ENCODE data around the gene GNPTG. TPM values are rescaled to one million over a fixed set of nuclear protein-coding genes. Genes with fewer than 3 reads are reported as not detected.

Gene GNPTG
- total and polyA plus RNA-seq, 9 of the 15 experiments (the other 6 are each of a cell fraction or from before 2014, with no cell fraction given): 0.69 to 33.3 (median 13.6) TPM

DNA sequence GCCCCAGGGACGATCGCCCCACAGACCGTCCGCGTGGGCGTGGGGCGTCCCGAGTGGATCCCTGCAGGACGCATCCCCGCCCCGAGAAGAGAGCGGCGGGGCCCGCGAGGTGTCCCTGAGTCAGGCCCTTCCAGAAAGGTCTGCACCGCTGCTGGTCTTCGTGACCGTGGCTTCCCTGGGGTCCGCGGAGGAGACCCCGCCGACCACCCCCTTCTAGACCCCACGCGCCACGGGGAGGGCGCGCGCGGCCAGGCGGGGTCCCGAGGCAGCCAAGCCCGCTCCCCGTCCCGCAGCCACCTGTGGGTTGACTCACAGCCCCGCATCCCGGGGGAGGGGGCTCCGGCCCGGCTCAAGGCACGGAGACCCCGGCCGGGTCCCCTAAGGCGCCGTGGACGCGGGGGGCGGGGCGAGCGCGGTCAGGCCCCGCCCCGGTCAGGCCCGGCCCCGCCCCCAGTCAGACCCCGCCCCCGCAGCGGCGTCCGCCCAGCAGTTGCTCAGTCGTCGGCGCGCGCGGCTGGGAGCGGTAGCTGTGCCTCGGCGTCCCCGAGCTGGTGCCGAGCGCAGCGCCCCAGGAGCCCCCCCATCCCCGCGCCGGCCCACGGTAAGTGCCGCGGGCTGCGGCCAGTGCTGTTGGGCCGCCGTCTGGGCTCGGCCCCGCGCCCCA, 18.4 kb upstream of the GNPTG start, which contains the start of gene BAIAP3:
TSS of gene BAIAP3 (plus strand) at position 497 of the 664 bp plus-strand sequence. CDS start 4,905 bp downstream, outside the sequence.
- H3K4me1 ChIP-seq (replicated peaks in 1 of 2; ENCODE audit: control insufficient read depth in 2 of 2, insufficient read depth in 2 of 2, low read length in 2 of 2): peaks cover 17 to 78% of the 10 kb centered on the region in 2 experiments
- H3K27ac ChIP-seq (ENCODE audit: extremely low read depth, low read depth, low read length): peak within 1 kb of the TSS; percentile 90; the same call in 1 of the 3 replicates
- intact Hi-C loops (cut with micrococcal nuclease): no loop called here
- peak; percentile 83 for ATAC-seq
- H3K9me3 ChIP-seq (replicated peaks; ENCODE audit: control insufficient read depth, insufficient read depth, low read depth, low read length): 0 out of 2 replicates have a peak, but pooled peaks cover 4% of the 10 kb centered on the region
- 0 out of 2 replicates have a peak, but pooled peaks cover 9% of the 10 kb centered on the region for H4K20me1 ChIP-seq (replicated peaks; ENCODE audit: control insufficient read depth, insufficient read depth, low read length)
- WGBS (ENCODE audit: insufficient coverage, low coverage, missing lambda C conversion rate): under 1% methylated on average over 23 of the region's 83 CpGs
- H3K36me3 ChIP-seq (ENCODE audit: control insufficient read depth, insufficient read depth, low read length): no peaks in the 10 kb centered on the region
- H3K9me1 ChIP-seq (ENCODE audit: control insufficient read depth, insufficient read depth, low read length): no peaks in the 10 kb centered on the region
- peak within 1 kb of the TSS; percentile 80 for H2AFZ ChIP-seq (ENCODE audit: low read depth, low read length)
- no peaks in the 10 kb centered on the region for H3K79me2 ChIP-seq (ENCODE audit: control insufficient read depth, insufficient read depth, low read length)
- H3K9ac ChIP-seq (ENCODE audit: insufficient read depth in 1 of 2, low read depth in 2 of 2, low read length in 2 of 2): peak within 1 kb of the TSS; percentile 30 to 85; a peak in 3 of 4 replicates
- no peak for FAIRE-seq
- CTCF ChIA-PET (ENCODE audit: low intra/inter-chr PET ratio): no interaction called here
- POLR2A ChIA-PET: no interaction called here
- BruUV-seq (replicated peaks): no TSS peak
- in situ Hi-C loops (cut with MboI): no loop called here
- peak within 1 kb of the TSS; percentile 66 for H3K4me2 ChIP-seq (ENCODE audit: insufficient read depth, low read length)
- peaks cover 6 to 19% of the 10 kb centered on the region in 2 experiments; a peak in 3 of 5 replicates for H3K27me3 ChIP-seq (ENCODE audit: control insufficient read depth in 2 of 2, insufficient read depth in 2 of 2, low read length in 2 of 2)
- DNase-seq (ENCODE audit: extremely low read depth in 1 of 4, low spot score in 3 of 4): peak; percentile 74 to 90 (median 88)
- H3K4me3 ChIP-seq: peak within 1 kb of the TSS; percentile 51
- peak in 1 of 2 experiments; percentile 9; a peak in 1 of 4 replicates for TF ChIP-seq MAZ (CRISPR knock-in tag; conservative IDR thresholded peaks at IDR 0.05 in 1 of 2, IDR thresholded peaks at IDR 0.05 in 1 of 2)
- peak; percentile 30; the same call in 1 of the 2 replicates for TF ChIP-seq SIN3B (IDR thresholded peaks at IDR 0.05; ENCODE audit: low read depth)
- no peak for TF ChIP-seq RFX5 (IDR thresholded peaks at IDR 0.05; ENCODE audit: low read depth, low read length)
- peak; percentile 95 for TF ChIP-seq ZBTB7A (IDR thresholded peaks at IDR 0.05; ENCODE audit: borderline replicate concordance, control insufficient read depth, low read depth, low read length)
- TF ChIP-seq SRSF3 (IDR thresholded peaks at IDR 0.05; ENCODE audit: insufficient read depth, low read length): no peak
- TF ChIP-seq STAT5A (IDR thresholded peaks at IDR 0.05; ENCODE audit: borderline replicate concordance, low read length): no peak
- no peak for TF ChIP-seq XRCC3 (IDR thresholded peaks at IDR 0.05)
- TF ChIP-seq POLR2G (IDR thresholded peaks at IDR 0.05; ENCODE audit: low read depth, low read length): peak; percentile 91
- peak; percentile 51 to 93; a peak in 3 of 4 replicates for TF ChIP-seq NONO (IDR thresholded peaks at IDR 0.05; ENCODE audit: low read depth in 2 of 2, low read length in 1 of 2)
- TF ChIP-seq, protein P1, sequence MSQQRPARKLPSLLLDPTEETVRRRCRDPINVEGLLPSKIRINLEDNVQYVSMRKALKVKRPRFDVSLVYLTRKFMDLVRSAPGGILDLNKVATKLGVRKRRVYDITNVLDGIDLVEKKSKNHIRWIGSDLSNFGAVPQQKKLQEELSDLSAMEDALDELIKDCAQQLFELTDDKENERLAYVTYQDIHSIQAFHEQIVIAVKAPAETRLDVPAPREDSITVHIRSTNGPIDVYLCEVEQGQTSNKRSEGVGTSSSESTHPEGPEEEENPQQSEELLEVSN (IDR thresholded peaks at IDR 0.05; ENCODE audit: borderline replicate concordance in 1 of 2, extremely low read depth in 1 of 2, insufficient read depth in 1 of 2, insufficient read length in 1 of 2, low read depth in 1 of 2, low read length in 1 of 2, poor library complexity in 1 of 2, severe bottlenecking in 1 of 2): peak in 1 of 2 experiments; percentile 68
- TF ChIP-seq, protein P2, sequence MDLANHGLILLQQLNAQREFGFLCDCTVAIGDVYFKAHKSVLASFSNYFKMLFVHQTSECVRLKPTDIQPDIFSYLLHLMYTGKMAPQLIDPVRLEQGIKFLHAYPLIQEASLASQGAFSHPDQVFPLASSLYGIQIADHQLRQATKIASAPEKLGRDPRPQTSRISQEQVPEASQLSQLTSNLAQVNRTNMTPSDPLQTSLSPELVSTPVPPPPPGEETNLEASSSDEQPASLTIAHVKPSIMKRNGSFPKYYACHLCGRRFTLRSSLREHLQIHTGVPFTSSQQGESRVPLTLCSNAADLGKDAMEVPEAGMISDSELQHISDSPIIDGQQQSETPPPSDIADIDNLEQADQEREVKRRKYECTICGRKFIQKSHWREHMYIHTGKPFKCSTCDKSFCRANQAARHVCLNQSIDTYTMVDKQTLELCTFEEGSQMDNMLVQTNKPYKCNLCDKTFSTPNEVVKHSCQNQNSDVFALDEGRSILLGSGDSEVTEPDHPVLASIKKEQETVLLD (IDR thresholded peaks at IDR 0.05): peak; percentile 81
- TF ChIP-seq, protein P3, sequence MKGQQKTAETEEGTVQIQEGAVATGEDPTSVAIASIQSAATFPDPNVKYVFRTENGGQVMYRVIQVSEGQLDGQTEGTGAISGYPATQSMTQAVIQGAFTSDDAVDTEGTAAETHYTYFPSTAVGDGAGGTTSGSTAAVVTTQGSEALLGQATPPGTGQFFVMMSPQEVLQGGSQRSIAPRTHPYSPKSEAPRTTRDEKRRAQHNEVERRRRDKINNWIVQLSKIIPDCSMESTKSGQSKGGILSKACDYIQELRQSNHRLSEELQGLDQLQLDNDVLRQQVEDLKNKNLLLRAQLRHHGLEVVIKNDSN (CRISPR knock-in tag; IDR thresholded peaks at IDR 0.05): no peak
- TF ChIP-seq ZNF165 (CRISPR knock-in tag; IDR thresholded peaks at IDR 0.05; ENCODE audit: borderline replicate concordance): no peak
- TF ChIP-seq TARDBP (IDR thresholded peaks at IDR 0.05): 0 out of 2 replicates have a peak, but pooled peaks have one; percentile 35
- TF ChIP-seq HMGN3 (IDR thresholded peaks at IDR 0.05; ENCODE audit: borderline replicate concordance, extremely low read depth, insufficient read length, low read depth, low read length): peak; percentile 37
- 0 out of 2 replicates have a peak, but pooled peaks have one; percentile 59 for TF ChIP-seq GATAD2A (IDR thresholded peaks at IDR 0.05)
- peak; percentile 53 for TF ChIP-seq CXXC5 (CRISPR knock-in tag; IDR thresholded peaks at IDR 0.05)
- TF ChIP-seq EGR1 (conservative IDR thresholded peaks at IDR 0.05): peak; percentile 63
- TF ChIP-seq ZSCAN32 (CRISPR knock-in tag; IDR thresholded peaks at IDR 0.05): no peak
